Activated CD4-positive, alpha-beta T cell treated with anti-CD3 and anti-CD28 coated beads, Interleukin-2, amount 50 U/mL, for 24 hours (primary cell): Measurements from ENCODE around the gene DLG1.
"Not testable (repeated sequence)": the region's sequence is repeated elsewhere in the genome, so short reads cannot be mapped to it uniquely, and the experiment has no call there.

ENCODE experiments used
- DNase-seq, 2 donors: peaks; one replicate each; pipeline ENCODE4 v3.0.0-alpha.2; 2020; ENCODE audit warnings: low read depth in 1 of 2, low spot score in 1 of 2

DLG1 gene

GRCh38 chr3:197292083-197292646, 6.2 kb downstream of the DLG1 start:
- DNase-seq = no peak

DNA sequence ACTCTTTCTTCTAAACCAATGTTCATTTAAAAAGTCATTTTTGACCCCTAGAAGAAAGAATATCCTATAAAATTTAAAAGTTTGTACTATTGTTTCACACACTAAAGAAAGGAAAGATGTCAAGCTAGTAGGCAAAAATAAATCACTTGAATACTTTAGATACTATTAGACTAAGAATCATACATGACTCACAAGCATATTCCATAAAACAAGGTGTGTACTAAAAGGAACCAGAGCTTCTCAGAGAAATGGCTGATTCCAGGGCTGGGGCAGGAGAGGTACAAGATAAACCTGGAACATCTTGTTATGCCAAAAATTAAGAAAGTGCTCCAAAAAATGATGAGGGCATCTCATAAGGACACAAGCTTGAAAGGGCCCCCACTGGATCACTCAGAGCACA, 8.7 kb downstream of the DLG1 start:
- DNase-seq = no peak

GRCh38 chr3:197286678-197287077, 11.7 kb downstream of the DLG1 start:
- DNase-seq = no peak

GRCh38 chr3:197285557-197285956, 12.9 kb downstream of the DLG1 start:
- DNase-seq = no peak

GRCh38 chr3:197283045-197283444, 15.4 kb downstream of the DLG1 start:
- no peak for DNase-seq

- DNase-seq = no peak
Measured at GRCh38 chr3:197281849-197282248, 16.6 kb downstream of the DLG1 start.

DNA sequence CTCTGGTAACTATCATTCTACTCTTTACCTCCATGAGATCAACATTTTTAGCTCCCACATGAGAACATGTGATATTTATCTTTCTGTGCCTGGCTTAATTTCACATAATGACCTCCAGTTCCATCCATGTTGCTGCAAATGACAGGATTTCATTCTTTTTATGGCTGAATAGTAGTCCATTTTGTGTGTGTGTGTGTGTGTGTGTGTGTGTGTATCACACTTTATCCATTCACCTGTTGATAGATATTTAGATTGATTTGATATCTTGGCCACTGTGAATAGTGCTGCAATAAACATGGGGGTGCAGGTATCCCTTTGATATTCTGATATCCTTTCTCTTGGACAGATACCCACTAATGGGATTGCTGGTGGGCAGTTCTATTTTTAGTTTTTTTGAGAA, 18.3 kb downstream of the DLG1 start:
- no peak for DNase-seq

DNA sequence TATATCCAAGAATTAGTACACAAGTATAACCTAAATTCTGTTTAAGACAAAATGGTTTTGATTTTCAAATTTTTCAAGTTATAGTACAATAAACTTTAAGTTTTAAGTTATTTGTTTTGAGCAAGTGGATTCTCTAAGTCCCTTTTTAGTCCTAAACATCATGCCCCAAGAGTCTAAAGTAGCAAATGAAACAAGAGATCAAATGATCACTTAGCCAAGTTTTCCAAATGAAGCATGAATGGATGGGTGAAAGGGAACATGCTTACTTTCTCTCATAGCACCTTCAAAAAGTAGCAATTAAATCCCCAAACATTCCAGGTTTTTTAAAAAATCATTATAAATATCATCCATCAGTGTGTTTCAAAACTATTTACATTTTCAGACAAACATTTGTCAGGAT, 19.5 kb downstream of the DLG1 start:
- no peak for DNase-seq

- DNase-seq = not testable (repeated sequence)
Measured at GRCh38 chr3:197276808-197277207, 21.6 kb downstream of the DLG1 start.

GRCh38 chr3:197270558-197271317, 27.7 kb downstream of the DLG1 start:
- no peak for DNase-seq

DNA sequence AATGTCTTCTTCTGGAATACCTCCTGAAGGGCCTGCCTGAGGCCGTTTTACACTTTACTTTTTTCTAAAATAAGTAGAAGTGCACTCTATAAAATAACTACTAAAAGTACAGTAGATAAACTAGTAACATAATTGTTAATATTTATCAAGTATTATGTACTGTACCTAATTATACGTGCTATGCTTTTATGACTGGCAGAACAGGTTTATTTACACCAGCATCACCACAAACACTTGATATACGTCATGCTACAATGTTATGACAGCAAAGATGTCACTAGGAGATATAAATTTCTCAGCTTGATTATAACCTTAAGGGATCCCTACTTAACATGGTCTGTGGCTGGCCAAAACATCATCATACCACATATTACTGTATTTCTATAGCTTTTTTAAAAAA, 29.4 kb downstream of the DLG1 start:
- DNase-seq = no peak

- DNase-seq = no peak
Measured at GRCh38 chr3:197268294-197268693, 30.1 kb downstream of the DLG1 start.

DNA sequence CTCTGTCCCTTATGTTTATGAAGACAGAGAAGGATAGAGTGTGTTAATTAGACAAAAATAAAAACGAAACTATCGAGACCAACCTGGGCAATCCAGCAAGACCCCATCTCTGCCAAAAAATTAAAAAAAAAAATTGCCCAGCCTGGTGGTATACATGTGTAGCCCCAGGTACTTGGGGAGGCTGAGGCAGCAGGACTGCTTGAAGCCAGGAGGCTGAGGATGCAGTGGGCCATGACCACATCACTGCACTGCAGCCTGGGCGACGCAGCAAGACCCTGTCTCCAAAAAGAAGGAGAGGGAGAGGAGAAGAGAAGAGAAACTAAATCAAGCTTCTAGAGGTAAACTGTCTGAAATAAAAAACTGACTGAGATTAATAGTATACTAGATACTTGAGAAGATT, 32.1 kb downstream of the DLG1 start:
- no peak for DNase-seq

DNA sequence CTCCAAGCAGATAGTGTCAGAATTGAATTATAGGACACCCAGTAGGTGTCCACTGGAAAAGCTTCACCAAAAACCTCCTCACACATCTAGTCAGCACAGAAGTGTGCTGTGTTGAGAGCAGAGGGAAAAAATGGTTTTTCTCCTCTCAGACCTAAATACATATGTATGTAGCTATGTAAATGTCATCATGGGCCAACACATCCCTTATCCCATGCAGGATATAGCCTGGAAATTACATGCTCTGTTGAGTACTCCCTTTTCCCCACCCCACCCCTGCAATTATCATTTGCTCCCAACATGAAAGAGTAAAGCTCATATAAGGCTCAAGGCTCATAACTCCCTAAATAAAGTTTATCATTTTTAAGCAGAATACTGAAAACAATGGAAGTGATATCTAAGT, 35.7 kb downstream of the DLG1 start:
- no peak for DNase-seq

- no peak for DNase-seq
Measured at GRCh38 chr3:197261164-197261509, 37.3 kb downstream of the DLG1 start.

GRCh38 chr3:197260491-197261163, 37.8 kb downstream of the DLG1 start:
- DNase-seq = no peak

GRCh38 chr3:197259096-197259495, 39.3 kb downstream of the DLG1 start:
- DNase-seq = no peak

- DNase-seq = no peak
Measured at GRCh38 chr3:197258168-197258755, 40.1 kb downstream of the DLG1 start.

- DNase-seq = no peak
Measured at GRCh38 chr3:197257711-197258110, 40.7 kb downstream of the DLG1 start.

DNA sequence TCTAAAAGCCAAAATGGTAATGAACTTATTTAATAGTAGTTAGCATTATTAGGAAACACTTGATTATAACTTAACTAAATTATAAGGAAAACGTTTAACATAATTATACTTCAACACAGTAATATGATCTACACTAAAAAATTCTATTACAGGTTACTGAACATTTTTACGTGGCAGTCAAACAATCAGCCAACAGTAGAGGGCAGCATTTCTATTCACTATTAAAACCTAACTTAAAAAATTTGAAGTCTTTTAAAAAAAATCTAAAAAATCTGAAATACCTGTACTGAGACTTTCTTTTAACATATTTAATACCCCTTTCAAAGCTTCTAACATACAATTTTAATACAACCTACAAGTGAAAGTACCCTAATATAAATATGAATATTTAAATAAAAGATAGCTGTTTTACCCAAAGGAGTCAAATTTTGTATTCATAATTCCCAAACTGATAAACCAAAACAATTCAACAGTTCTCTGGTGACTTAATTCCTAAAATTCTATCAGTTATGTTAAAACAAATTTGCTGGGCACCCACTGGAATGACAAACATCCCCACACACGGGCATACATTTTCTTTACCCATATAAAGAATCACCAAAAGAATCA, 41.5 kb downstream of the DLG1 start:
- peak in 1 of 2 donors; percentile 41 for DNase-seq

DNA sequence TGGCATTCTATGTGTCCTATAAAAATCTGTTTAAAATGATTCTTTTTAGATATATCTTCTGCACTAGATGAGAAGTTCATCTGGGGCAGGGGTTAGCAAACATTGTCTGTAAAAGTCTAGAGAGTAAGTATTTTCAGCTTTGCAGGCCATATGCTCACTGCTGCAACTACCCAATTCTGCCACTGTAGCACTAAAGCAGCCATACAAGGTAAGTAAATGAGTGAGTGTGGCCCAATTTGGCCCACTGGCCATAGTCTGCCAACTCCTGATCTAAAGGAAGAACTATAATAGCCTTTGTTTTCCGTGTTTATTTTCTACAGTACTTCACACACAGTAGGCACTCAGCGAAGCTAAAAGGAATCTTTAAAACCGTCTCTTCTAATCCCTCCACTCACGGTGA, 42.3 kb downstream of the DLG1 start:
- DNase-seq = no peak
